Natural killer cell (primary cell): ENCODE measurements around the gene C22orf39. TPM values are rescaled to one million over a fixed set of nuclear protein-coding genes. Genes with fewer than 3 reads are reported as not detected.

ENCODE experiments used
- ATAC-seq, 3 donors: fragments of 150-1000 bp in 2 of 3; fragments of 200-7000 bp in 1 of 3; cut with Tn5 transposase; 1 replicate in 1 of 3; 2 replicates in 2 of 3; pipeline ENCODE4 v1.10.0; 2021; ENCODE audit warnings: mild to moderate bottlenecking in 2 of 3, moderate library complexity in 2 of 3
- DNase-seq, 2 donors: peaks; one replicate each; pipeline versions ENCODE4 v3.0.0 to v3.0.0-alpha.2; 2013 to 2021; ENCODE audit warnings: mixed read lengths in 1 of 2
- H3K27ac ChIP-seq: one replicate; pipeline ENCODE4 v1.5.1; 2013; ENCODE audit warnings: mild to moderate bottlenecking, low read length
- H3K27me3 ChIP-seq: one replicate; pipeline ENCODE4 v1.6.1; 2013; ENCODE audit warnings: low read length; ENCODE audit not compliant: control insufficient read depth, insufficient read depth
- H3K36me3 ChIP-seq: one replicate; pipeline ENCODE4 v1.6.1; 2013; ENCODE audit warnings: low read length; ENCODE audit not compliant: control insufficient read depth, insufficient read depth
- H3K4me1 ChIP-seq: one replicate; pipeline ENCODE4 v1.6.1; 2013; ENCODE audit warnings: low read length; ENCODE audit not compliant: control insufficient read depth, insufficient read depth
- H3K4me3 ChIP-seq: one replicate; pipeline ENCODE4 v1.5.1; 2013; ENCODE audit warnings: low read length
- H3K9me3 ChIP-seq: one replicate; pipeline ENCODE4 v1.6.1; 2013; ENCODE audit warnings: low read length; ENCODE audit not compliant: control insufficient read depth, insufficient read depth
- H3K27ac Mint-ChIP-seq, 2 donors: one replicate each; pipeline ENCODE4 v1.8.0; 2022; ENCODE audit warnings: mild to moderate bottlenecking in 2 of 2, mixed read lengths in 2 of 2, moderate library complexity in 1 of 2
- H3K27me3 Mint-ChIP-seq, 2 donors: one replicate each; pipeline ENCODE4 v1.8.0; 2022; ENCODE audit warnings: low read depth in 2 of 2, mixed read lengths in 2 of 2
- H3K36me3 Mint-ChIP-seq: one replicate; pipeline ENCODE4 v1.8.0; 2022; ENCODE audit warnings: mixed read lengths
- H3K4me1 Mint-ChIP-seq, 2 donors: one replicate each; pipeline ENCODE4 v1.8.0; 2022; ENCODE audit warnings: mixed read lengths in 2 of 2
- H3K4me3 Mint-ChIP-seq: one replicate; pipeline ENCODE4 v1.8.0; 2022; ENCODE audit warnings: mild to moderate bottlenecking, moderate library complexity, mixed read lengths
- H3K9me3 Mint-ChIP-seq, 2 donors: one replicate each; pipeline ENCODE4 v1.8.0; 2022; ENCODE audit warnings: mixed read lengths in 2 of 2
- WGBS: methylation state at CpG from one replicate; pipeline ENCODE4 v1.1.7; 2013; ENCODE audit warnings: missing lambda C conversion rate; ENCODE audit not compliant: insufficient coverage; 5-methylcytosine and 5-hydroxymethylcytosine counted together
- intact Hi-C: fragments of 100-400 bp; cut with micrococcal nuclease; formaldehyde crosslinking; loops from one replicate; pipeline ENCODE4 v1.14.2; 2022
- total RNA-seq, 4 donors: library from RNA; stranded (reverse); fragments of 120-200 nt in 1 of 4; gene quantifications; one replicate each; pipeline versions ENCODE4 v1.2.3 to v1.2.4, GENCODE V29; 2013 to 2022
- TF ChIP-seq, protein P1 (sequence below): fragments of 200-600 bp; IDR thresholded peaks from one replicate; pipeline ENCODE4 v1.8.0; 2022; ENCODE audit warnings: antibody characterized with exemption

Gene C22orf39
- total RNA-seq, 3 donors from 2014 or later (not counting 1 experiment from before 2014, with no cell fraction given), result 45.4 to 53.3 (median 50.2) TPM

DNA sequence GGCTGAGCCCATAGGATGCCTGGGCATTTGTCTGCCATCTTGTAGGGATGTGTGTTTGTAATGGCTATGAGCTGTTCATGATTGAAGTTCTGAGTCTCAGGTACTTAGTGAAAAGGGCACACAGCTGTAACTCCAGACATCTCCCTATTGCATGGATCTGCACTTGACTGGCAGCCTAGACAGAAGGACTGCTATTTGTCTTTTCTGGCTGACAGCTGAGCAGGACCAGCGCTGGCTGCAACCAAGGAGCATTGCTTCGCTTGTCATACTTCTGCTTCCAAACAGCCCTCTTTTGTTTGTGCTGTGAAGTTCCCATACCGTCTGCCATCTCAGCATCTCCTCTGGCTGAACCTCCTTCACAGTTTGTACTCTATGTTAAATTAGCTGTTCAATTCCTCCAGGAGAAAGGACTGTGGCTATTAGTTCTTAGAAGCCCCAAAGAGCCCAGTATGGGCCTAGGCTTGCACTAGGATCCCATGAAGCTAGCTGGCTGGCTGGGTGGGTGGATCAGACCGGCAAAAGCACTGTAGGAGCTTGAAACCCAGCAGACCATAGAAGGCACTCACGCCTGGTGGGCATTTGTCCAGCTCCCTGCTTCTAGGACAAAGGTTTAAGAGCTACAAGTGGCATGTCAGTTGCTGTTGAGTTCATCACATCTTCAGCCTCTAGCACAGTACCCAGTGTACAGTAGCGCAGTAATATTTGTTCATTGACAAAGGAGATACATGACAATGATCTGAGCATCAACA, 36.4 kb downstream of the C22orf39 start:
- Histone ChIP-seq H3K4me1 (peaks cover 27% of the 10 kb centered on the region), H3K9me3 (no peaks in the 10 kb centered on the region), H3K4me3 (no peak overlapping the region), H3K27ac (no peak overlapping the region), H3K27me3 (no peaks in the 10 kb centered on the region), H3K36me3 (peaks cover 41% of the 10 kb centered on the region)
- Mint-ChIP-seq H3K27ac (peak overlapping the region; percentile 77 to 81), H3K36me3 (peaks cover 8% of the 10 kb centered on the region), H3K27me3 (no peaks in the 10 kb centered on the region), H3K4me3 (no peak overlapping the region), H3K9me3 (no peaks in the 10 kb centered on the region), H3K4me1 (peaks cover 54 to 59% of the 10 kb centered on the region in 2 donors)
- ATAC-seq, result no peak
- no peak for DNase-seq
- 97% methylated on average over 6 of the region's 6 CpGs for WGBS
- TF ChIP-seq, protein P1, sequence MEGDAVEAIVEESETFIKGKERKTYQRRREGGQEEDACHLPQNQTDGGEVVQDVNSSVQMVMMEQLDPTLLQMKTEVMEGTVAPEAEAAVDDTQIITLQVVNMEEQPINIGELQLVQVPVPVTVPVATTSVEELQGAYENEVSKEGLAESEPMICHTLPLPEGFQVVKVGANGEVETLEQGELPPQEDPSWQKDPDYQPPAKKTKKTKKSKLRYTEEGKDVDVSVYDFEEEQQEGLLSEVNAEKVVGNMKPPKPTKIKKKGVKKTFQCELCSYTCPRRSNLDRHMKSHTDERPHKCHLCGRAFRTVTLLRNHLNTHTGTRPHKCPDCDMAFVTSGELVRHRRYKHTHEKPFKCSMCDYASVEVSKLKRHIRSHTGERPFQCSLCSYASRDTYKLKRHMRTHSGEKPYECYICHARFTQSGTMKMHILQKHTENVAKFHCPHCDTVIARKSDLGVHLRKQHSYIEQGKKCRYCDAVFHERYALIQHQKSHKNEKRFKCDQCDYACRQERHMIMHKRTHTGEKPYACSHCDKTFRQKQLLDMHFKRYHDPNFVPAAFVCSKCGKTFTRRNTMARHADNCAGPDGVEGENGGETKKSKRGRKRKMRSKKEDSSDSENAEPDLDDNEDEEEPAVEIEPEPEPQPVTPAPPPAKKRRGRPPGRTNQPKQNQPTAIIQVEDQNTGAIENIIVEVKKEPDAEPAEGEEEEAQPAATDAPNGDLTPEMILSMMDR, result no peak
- intact Hi-C loops, result no loop called here

DNA sequence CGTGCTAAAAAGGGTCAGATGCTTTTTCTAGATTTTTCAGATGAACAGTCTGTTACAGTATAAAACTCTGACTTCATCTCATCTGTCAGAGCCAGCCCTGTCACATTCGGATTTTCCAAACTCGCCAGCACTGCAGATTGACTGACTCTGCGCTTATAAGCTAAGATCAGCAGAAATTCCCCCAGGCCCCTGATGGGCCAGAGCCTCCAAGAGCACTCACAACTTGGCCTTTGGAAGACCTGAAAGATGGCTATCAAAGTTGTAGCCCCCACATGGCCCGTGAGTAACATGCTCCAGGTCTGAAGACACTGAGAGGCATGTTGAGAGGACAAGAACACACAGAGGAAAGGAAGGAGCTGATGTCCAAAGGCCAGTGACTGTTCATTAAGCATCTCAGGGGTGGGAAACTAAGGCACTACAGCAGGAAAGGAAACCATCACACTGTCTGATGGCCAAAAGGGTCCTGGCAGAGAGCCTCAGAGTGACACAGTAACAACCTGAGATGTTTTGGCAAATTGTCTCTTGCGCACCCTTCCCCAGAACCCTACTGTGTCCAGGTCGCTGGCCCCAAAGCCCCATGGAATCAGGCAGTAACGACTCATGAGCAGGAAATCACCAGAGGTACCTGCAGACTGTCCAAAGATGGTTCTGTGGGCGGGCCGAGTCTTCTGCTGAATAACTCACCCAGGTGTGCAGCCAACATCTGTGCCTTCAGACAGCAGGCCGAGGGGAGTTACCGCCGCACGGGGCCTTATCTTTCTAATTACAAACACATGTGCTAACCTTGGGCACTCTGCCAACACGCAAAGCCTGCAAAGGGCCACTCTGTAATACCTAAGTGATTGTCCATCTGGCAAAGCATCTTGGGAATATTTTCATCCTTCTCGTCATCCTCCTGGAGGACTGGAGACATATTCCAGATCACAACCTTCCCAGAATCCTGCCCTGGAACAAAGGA, 39.6 kb downstream of the C22orf39 start:
- H3K27ac Mint-ChIP-seq, result peak overlapping the region; percentile 47 to 56
- intact Hi-C loops, result no loop called here
- no peaks in the 10 kb centered on the region for H3K9me3 Mint-ChIP-seq
- no peak for ATAC-seq
- H3K27me3 Mint-ChIP-seq, result no peaks in the 10 kb centered on the region
- Histone ChIP-seq H3K27me3 (no peaks in the 10 kb centered on the region), H3K27ac (no peak overlapping the region), H3K4me3 (no peak overlapping the region), H3K4me1 (peaks cover 21% of the 10 kb centered on the region), H3K9me3 (no peaks in the 10 kb centered on the region), H3K36me3 (peaks cover 58% of the 10 kb centered on the region)
- H3K4me1 Mint-ChIP-seq, result peaks cover 41 to 51% of the 10 kb centered on the region in 2 donors
- WGBS, result 94% methylated on average over 15 of the region's 16 CpGs
- TF ChIP-seq, protein P1, result no peak
- no peak overlapping the region for H3K4me3 Mint-ChIP-seq
- DNase-seq, result no peak
- peaks cover 15% of the 10 kb centered on the region for H3K36me3 Mint-ChIP-seq

DNA sequence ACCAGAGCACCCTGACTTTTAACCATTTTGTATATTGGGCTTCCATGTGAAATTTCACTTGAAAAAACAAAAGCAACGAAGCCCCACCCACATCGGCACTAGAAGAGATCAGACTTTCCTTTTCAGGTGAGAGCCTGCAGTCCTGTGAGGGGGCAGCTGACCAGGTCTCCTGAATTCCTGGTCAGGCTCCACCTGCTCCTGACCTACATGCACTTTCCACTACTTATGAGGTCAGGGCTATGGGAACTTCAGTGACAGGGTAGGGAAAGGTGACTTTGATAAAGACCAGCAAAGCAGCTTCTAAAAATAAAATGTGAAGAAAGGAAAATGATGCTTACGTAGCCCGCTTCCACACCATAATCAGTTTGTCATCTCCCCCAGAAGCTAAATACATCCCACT, 40.7 kb downstream of the C22orf39 start:
- intact Hi-C loops, result no loop called here
- peaks cover 15% of the 10 kb centered on the region for H3K36me3 Mint-ChIP-seq
- H3K9me3 Mint-ChIP-seq, result no peaks in the 10 kb centered on the region
- H3K27ac Mint-ChIP-seq, result peak overlapping the region; percentile 48 to 56
- TF ChIP-seq, protein P1, result no peak
- H3K4me3 Mint-ChIP-seq, result no peak overlapping the region
- H3K9me3 ChIP-seq, result no peaks in the 10 kb centered on the region
- H3K4me1 Mint-ChIP-seq, result peaks cover 34 to 40% of the 10 kb centered on the region in 2 donors
- peaks cover 60% of the 10 kb centered on the region for H3K36me3 ChIP-seq
- WGBS, result 97% methylated on average over 2 of the region's 4 CpGs
- H3K4me1 ChIP-seq, result peaks cover 10% of the 10 kb centered on the region
- DNase-seq (no peak), ATAC-seq (no peak)
- no peaks in the 10 kb centered on the region for H3K27me3 Mint-ChIP-seq
- H3K27ac ChIP-seq, result no peak overlapping the region
- H3K27me3 ChIP-seq, result no peaks in the 10 kb centered on the region
- H3K4me3 ChIP-seq, result no peak overlapping the region
